ENCODE measurements around the gene XPNPEP3.

DNA sequence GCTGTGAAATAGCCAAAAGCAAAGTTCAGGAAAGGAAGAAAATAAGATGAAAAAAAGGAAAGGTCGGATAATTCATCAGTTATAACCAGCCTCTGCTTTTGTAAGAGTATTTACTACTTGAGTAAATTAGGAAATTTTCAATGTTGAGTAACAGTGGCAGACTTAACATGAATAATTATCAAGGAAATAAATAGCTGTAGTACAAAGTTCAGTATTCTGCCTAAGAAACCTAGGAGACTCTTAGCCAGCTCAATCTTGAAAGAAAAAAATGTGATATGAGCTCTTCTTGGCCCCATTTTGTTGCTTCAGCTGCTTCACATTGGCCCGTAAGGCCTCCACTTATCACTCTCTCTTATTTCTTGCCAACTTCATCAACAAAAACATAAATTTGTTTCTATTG is 22.0 kb downstream of the XPNPEP3 start:
- TF ChIP-seq, protein P1, sequence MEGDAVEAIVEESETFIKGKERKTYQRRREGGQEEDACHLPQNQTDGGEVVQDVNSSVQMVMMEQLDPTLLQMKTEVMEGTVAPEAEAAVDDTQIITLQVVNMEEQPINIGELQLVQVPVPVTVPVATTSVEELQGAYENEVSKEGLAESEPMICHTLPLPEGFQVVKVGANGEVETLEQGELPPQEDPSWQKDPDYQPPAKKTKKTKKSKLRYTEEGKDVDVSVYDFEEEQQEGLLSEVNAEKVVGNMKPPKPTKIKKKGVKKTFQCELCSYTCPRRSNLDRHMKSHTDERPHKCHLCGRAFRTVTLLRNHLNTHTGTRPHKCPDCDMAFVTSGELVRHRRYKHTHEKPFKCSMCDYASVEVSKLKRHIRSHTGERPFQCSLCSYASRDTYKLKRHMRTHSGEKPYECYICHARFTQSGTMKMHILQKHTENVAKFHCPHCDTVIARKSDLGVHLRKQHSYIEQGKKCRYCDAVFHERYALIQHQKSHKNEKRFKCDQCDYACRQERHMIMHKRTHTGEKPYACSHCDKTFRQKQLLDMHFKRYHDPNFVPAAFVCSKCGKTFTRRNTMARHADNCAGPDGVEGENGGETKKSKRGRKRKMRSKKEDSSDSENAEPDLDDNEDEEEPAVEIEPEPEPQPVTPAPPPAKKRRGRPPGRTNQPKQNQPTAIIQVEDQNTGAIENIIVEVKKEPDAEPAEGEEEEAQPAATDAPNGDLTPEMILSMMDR (IDR thresholded peaks at IDR 0.05; ENCODE audit: insufficient read depth, low read length, poor library complexity, severe bottlenecking): no peak
- no peak for TF ChIP-seq EZH2phosphoT487 (conservative IDR thresholded peaks at IDR 0.05; ENCODE audit: low read length)
